OCI-LY7 (cell line): Measurements from ENCODE around the gene CRYZL1.

Experiments
- CTCF ChIP-seq: fragments of 200-600 bp; sonication (generic); conservative IDR thresholded peaks from 2 replicates; pipeline ENCODE4 v1.5.1; 2014; ENCODE audit warnings: mild to moderate bottlenecking, antibody characterized with exemption, low read length, moderate library complexity, mixed read lengths
- EZH2phosphoT487 ChIP-seq: fragments of 200-600 bp; sonication (generic); IDR thresholded peaks from 2 replicates; pipeline ENCODE4 v1.6.1; 2018; ENCODE audit warnings: low read depth, borderline replicate concordance, mild to moderate bottlenecking, mixed run types, antibody characterized with exemption, low read length, moderate library complexity, mixed read lengths

- TF ChIP-seq CTCF (no peak), EZH2phosphoT487 (no peak)
Measured at GRCh38 chr21:33644383-33645074, 3.0 kb upstream of the CRYZL1 start.
